Natural killer cell treated with Interleukin-12 subunit alpha and Interleukin-12 subunit beta and Interleukin-15 and Interleukin-18, amount 100 ng/mL, for 72 hours (primary cell): Measurements from ENCODE around the gene NOX4. TPM values are rescaled to one million over a fixed set of nuclear protein-coding genes. Genes with fewer than 3 reads are reported as not detected.
"Not testable (repeated sequence)": the region's sequence is repeated elsewhere in the genome, so short reads cannot be mapped to it uniquely, and the experiment has no call there.

Experiments
- ATAC-seq, 2 donors: fragments of 150-1000 bp; cut with Tn5 transposase in 1 of 2; sonication (Bioruptor Pico), chemical (Tn5 transposase) in 1 of 2; 2 replicates each; pipeline ENCODE4 v1.10.0; 2021
- DNase-seq: peaks from one replicate; pipeline ENCODE4 v3.0.0; 2022; ENCODE audit warnings: low spot score
- H3K27ac Mint-ChIP-seq, 2 donors: 1 replicate in 1 of 2; 2 replicates in 1 of 2; pipeline ENCODE4 v1.8.0; 2022; ENCODE audit warnings: mixed read lengths in 2 of 2, mild to moderate bottlenecking in 1 of 2, moderate library complexity in 1 of 2
- H3K27me3 Mint-ChIP-seq, 2 donors: 1 replicate in 1 of 2; 2 replicates in 1 of 2; pipeline ENCODE4 v1.8.0; 2022; ENCODE audit warnings: mixed read lengths in 2 of 2
- H3K36me3 Mint-ChIP-seq: one replicate; pipeline ENCODE4 v1.8.0; 2022; ENCODE audit warnings: mixed read lengths
- H3K4me1 Mint-ChIP-seq, 2 donors: 1 replicate in 1 of 2; 2 replicates in 1 of 2; pipeline ENCODE4 v1.8.0; 2022; ENCODE audit warnings: low read depth in 2 of 2, mixed read lengths in 2 of 2, mild to moderate bottlenecking in 1 of 2
- H3K4me3 Mint-ChIP-seq: one replicate; pipeline ENCODE4 v1.8.0; 2022; ENCODE audit warnings: mixed read lengths
- H3K9me3 Mint-ChIP-seq: 2 replicates; pipeline ENCODE4 v1.8.0; 2022; ENCODE audit warnings: mixed read lengths
- total RNA-seq, 2 donors: library from RNA; stranded (reverse); gene quantifications; one replicate each; pipeline ENCODE4 v1.2.3, GENCODE V29; 2022

Gene NOX4
- total RNA-seq, 2 donors from 2014 or later: not detected

DNA sequence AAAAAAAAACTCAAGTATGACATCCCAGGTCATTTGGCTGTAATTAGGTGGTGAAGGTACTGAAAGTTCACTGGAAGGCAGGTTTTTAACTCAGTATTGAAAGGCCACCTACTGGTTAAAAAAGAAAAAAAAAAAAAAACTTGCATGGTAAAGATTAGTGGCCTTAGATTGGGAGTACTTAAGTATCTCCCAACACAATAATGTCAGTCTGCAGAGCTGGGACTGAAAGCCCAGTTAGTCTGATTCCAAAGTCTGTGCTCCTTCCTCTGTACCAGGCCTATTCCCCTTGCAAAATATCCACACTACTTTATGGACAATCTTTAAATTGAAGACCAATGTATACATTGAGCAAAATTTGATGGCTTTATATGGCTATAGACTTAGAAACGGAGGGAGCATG lies 85.5 kb downstream of the NOX4 start:
- no peak for ATAC-seq
- H3K36me3 Mint-ChIP-seq: no peaks in the 10 kb centered on the region

DNA sequence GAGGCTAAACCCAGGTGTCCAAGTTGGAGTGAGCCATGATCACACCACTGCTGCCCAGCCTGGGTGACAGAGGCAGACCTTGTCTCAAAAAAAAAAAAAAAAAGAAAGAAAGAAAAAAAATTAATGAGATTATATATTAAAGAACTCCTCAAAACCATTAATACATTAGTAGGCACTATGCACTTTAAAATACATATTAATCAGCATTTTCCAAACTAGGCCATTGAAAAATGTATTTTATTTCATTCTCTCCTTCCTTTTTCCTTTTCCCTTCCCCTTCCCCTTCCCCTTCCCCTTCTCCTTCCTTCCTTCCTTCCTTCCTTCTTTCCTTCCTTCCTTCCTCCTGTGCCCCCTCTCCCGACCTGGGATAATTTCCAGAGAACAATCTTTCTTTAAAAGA lies 99.5 kb downstream of the NOX4 start:
- H3K4me3 Mint-ChIP-seq, H3K4me1 Mint-ChIP-seq, H3K27me3 Mint-ChIP-seq, H3K36me3 Mint-ChIP-seq, ATAC-seq, DNase-seq, H3K27ac Mint-ChIP-seq: not testable (repeated sequence)
- H3K9me3 Mint-ChIP-seq: peaks cover 11% of the 10 kb centered on the region

More for the DNA sequence above, 85.5 kb downstream of the NOX4 start:
- no peaks in the 10 kb centered on the region for H3K9me3 Mint-ChIP-seq
- H3K27me3 Mint-ChIP-seq: no peaks in the 10 kb centered on the region
- no peak overlapping the region for H3K27ac Mint-ChIP-seq
- H3K4me3 Mint-ChIP-seq: no peak overlapping the region
- no peak for DNase-seq
- no peaks in the 10 kb centered on the region for H3K4me1 Mint-ChIP-seq

DNA sequence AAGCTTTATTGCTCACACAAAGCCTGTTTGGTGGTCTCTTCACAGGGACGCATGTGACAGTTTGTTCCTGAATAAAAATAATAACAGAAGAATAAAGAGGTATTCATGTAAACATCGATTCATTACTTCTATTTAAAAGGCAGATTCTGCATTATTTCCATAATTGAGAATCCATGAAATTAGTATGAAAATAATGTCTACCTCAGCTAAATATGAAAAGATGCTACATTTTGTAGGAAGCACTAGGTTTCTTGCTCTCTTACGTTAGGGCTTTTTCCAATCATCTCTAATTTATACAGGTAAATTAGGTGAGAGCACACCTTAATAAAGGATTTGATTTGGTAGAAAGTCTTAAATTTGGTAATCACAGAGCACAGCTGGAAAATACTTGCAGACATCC lies 103.7 kb downstream of the NOX4 start:
- H3K36me3 Mint-ChIP-seq, H3K4me3 Mint-ChIP-seq, ATAC-seq, H3K27me3 Mint-ChIP-seq, H3K9me3 Mint-ChIP-seq, H3K27ac Mint-ChIP-seq, DNase-seq, H3K4me1 Mint-ChIP-seq: not testable (repeated sequence)

DNA sequence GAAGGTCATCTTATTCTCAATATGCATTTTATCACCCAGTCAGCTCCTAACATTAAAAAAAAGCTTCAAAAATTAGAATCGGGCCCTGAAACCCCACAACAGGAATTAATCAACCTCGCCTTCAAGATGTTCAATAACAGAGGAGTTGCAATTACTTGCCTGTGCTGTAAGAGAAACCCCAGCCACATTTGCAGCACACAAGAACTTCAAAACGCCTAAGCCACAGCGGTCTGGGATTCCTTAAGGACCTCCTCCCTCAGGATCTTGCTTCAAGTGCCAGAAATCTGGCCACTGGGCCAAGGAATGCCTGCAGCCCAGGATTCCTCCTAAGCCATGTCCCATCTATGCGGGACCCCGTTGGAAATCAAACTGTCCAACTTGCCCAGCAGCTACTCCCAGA lies 108.2 kb downstream of the NOX4 start:
- not testable (repeated sequence) for H3K36me3 Mint-ChIP-seq, H3K4me1 Mint-ChIP-seq, ATAC-seq, DNase-seq, H3K27me3 Mint-ChIP-seq, H3K4me3 Mint-ChIP-seq, H3K27ac Mint-ChIP-seq
- peaks cover 19% of the 10 kb centered on the region for H3K9me3 Mint-ChIP-seq

DNA sequence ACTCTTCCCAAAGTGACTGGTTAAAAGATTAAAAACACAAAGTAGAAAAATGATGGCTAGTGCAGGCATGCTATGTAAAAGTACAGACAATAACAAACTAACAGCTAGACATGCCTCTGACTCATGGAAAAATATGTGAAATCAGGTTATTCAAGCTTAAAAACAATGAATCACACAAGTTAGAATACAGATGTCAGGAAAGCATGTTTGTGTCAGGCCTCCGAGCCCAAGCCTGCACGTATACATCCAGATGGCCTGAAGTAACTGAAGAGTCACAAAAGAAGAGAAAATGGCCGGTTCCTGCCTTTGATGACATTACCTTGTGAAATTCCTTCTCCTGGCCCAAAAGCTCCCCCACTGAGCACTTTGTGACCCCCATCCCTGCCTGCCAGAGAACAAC lies 110.1 kb downstream of the NOX4 start:
- H3K27ac Mint-ChIP-seq: no peak overlapping the region
- no peak for ATAC-seq
- no peaks in the 10 kb centered on the region for H3K27me3 Mint-ChIP-seq
- DNase-seq: no peak
- H3K4me1 Mint-ChIP-seq: no peaks in the 10 kb centered on the region
- peaks cover 7% of the 10 kb centered on the region for H3K36me3 Mint-ChIP-seq
- peaks cover 19% of the 10 kb centered on the region for H3K9me3 Mint-ChIP-seq
- no peak overlapping the region for H3K4me3 Mint-ChIP-seq

DNA sequence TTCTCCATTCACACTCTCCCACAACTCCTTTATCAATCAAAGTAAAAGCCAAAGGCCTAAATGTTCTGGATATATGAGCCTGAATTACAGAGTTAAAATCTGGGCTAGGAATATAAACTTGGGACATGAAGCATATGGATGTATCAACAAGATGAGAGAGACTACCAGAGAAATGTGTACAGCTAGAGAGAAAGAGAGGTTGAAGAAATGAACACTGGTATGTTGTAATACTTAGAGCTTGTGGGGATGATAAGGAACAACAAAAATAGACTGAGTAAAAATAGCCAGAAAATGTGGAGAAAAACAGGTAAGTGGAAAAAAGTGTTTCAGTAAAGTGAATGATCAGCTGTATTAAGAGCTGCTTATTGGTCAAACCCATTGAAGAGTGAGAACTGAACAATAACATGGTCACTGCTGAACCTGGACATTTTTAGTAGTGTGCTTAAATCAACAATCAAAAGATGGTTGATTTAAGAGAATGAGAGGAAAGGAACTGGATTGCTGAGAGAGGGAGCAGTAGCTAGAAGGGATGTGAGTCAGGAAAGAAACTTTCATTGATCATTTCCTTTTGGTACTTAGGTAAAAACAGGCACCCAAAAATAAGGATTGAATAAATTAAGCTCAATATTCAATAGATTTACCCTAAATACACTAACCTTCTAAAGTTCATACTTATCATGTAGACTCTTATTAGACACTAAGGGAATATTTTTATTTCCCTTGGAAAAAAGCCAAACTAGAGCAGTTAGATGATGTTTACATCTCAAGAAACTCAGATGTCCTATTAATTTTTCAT lies 111.0 kb downstream of the NOX4 start:
- H3K27me3 Mint-ChIP-seq, H3K36me3 Mint-ChIP-seq: not testable (repeated sequence)

DNA sequence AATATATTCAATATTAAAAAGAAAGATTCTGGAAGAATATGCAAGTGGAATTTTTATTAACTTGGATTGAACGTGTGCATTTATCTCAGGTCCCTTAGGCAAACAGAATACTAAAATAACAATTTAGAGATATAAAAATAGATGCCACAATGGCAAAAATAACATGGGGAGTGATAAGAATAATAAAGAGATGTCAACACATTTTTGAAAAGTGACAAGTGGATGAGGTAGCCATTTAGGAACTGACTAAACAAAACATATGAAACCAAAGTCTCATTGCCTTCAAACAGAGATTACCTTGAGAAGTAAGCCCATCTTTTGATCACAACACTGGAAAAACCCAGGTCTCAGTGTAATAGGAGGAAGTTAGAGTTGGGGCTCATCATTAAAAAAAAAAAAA lies 112.2 kb downstream of the NOX4 start:
- not testable (repeated sequence) for H3K27me3 Mint-ChIP-seq, ATAC-seq, H3K4me3 Mint-ChIP-seq, H3K4me1 Mint-ChIP-seq, DNase-seq, H3K27ac Mint-ChIP-seq, H3K36me3 Mint-ChIP-seq
- peaks cover 19% of the 10 kb centered on the region for H3K9me3 Mint-ChIP-seq

More for the DNA sequence above, 111.0 kb downstream of the NOX4 start:
- H3K9me3 Mint-ChIP-seq: peaks cover 19% of the 10 kb centered on the region
- not testable (repeated sequence) for DNase-seq, H3K27ac Mint-ChIP-seq, H3K4me1 Mint-ChIP-seq, H3K4me3 Mint-ChIP-seq, ATAC-seq

DNA sequence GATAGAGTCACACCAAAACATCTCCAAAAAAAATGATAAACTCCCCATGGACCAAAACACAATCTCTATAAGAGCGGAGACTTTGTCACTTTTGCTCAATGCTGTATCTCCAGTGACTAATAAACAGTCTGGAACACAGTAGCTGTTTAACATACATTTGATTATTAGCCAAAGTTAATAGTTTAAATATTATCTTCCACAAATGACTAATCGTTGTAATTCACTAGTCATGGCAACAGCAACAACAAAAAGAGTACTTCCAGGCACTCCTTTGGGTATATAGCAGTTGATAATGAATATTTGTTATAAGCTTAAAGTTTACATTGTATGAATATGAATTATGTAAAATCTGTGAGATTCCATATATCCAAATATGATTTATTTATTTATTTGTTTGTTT lies 121.8 kb downstream of the NOX4 start:
- H3K27me3 Mint-ChIP-seq, H3K4me1 Mint-ChIP-seq, DNase-seq, H3K27ac Mint-ChIP-seq, ATAC-seq, H3K4me3 Mint-ChIP-seq, H3K36me3 Mint-ChIP-seq: not testable (repeated sequence)
- H3K9me3 Mint-ChIP-seq: peaks cover 10% of the 10 kb centered on the region

DNA sequence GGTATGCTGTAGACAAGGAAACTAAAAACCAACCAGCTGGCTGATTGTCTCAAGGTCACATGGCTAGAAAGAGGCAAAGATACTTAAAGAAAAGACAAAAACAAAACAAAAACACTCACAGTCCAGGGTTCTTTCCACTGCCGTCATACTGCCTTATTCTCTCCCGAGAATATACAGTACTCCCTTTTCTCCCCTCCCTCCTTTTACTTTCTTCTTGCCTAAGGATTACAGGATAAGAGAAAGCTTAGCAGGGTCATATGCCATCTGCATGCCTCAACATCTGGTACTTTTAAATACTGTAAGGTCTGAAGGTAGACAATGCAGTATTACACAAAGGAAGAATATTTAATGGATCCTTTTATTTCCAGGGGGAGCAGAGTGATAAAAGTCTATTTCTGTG lies 126.3 kb downstream of the NOX4 start:
- H3K27ac Mint-ChIP-seq, H3K9me3 Mint-ChIP-seq, DNase-seq, H3K4me1 Mint-ChIP-seq, H3K4me3 Mint-ChIP-seq, ATAC-seq, H3K36me3 Mint-ChIP-seq, H3K27me3 Mint-ChIP-seq: not testable (repeated sequence)

DNA sequence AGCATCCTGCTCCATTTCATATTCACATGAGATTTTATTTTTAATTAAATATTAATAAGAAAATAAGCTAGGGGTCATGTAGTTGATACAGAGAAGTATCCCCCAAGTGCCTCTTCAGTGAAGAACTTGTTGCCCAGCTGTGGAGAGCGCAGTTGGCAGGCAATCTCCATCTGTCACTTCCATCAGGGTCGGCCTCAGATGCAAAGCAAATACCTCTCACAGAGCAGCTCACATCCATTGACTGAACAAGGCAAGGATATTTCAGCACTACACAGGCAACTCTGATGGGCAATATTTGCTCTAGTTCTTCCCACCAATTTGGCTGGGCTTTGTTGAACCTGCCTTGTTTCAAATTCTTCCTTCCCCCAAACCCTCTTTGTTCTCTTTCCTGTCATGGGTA lies 129.4 kb downstream of the NOX4 start:
- no peaks in the 10 kb centered on the region for H3K4me1 Mint-ChIP-seq
- ATAC-seq (no peak), DNase-seq (no peak)
- H3K27ac Mint-ChIP-seq: no peak overlapping the region
- peaks cover 6% of the 10 kb centered on the region for H3K9me3 Mint-ChIP-seq
- H3K36me3 Mint-ChIP-seq: no peaks in the 10 kb centered on the region
- H3K27me3 Mint-ChIP-seq: no peaks in the 10 kb centered on the region
- no peak overlapping the region for H3K4me3 Mint-ChIP-seq

DNA sequence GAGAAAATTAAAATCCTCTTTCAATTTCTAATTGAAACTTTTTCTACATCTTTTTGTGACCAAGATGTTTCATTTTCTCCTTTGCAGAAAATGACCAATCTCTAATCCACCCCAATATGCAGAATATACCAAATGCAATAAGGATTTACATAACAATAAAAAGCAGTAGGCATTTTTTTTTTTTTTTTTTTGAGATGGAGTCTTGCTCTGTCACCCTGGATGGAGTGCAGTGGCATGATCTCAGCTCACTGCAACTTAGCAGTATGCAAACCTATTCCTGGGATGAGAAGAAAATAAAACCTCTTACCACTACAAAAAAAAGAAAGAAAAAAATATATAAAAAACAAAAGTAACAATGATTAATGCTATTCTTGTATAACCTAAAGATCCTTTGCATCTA lies 132.0 kb downstream of the NOX4 start:
- H3K4me3 Mint-ChIP-seq, H3K36me3 Mint-ChIP-seq, H3K27me3 Mint-ChIP-seq, H3K4me1 Mint-ChIP-seq, H3K9me3 Mint-ChIP-seq, DNase-seq, H3K27ac Mint-ChIP-seq, ATAC-seq: not testable (repeated sequence)

DNA sequence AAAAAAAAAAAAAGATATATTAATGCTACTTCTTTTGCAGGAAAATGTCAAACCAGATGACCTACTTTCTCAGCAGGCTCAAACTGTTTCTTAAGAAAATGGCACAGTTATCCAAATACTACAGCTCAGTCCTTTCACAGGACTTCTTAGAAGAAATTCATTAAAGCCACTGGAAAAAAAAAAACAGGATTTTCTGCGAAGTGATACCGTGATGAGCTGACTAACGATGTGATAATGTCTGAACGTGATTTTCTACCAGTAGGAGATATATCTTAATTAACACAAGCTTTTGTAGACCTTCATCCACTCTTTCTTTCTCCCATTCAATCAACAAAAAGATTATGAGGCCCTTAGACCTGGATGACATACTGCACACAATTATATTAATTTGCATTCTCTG lies 132.4 kb downstream of the NOX4 start:
- DNase-seq: no peak
- Mint-ChIP-seq H3K9me3 (peaks cover 6% of the 10 kb centered on the region), H3K27me3 (no peaks in the 10 kb centered on the region), H3K36me3 (no peaks in the 10 kb centered on the region), H3K4me3 (no peak overlapping the region), H3K4me1 (no peaks in the 10 kb centered on the region), H3K27ac (no peak overlapping the region)
- ATAC-seq: no peak

DNA sequence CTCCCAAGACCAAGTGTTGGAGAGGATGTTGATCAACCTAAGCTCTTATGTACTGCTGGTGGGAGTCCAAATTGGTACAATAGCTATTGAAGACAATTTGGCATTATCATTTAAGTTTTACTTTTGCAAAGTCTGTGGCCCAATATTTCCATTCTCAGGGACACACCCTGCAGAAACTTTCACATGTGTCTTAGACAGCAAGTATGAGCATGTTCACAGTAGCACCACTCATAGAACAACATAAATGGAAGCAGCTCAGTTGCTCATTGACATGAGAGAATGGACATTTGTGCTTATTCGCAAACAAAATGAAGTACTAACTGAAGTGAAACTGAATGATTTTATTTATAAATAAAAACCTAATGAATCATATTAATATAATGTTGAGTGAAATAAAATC lies 135.5 kb downstream of the NOX4 start:
- ATAC-seq (no peak), DNase-seq (no peak)
- no peaks in the 10 kb centered on the region for H3K36me3 Mint-ChIP-seq
- peaks cover 8% of the 10 kb centered on the region for H3K9me3 Mint-ChIP-seq
- H3K4me1 Mint-ChIP-seq: no peaks in the 10 kb centered on the region
- no peak overlapping the region for H3K4me3 Mint-ChIP-seq
- H3K27me3 Mint-ChIP-seq: no peaks in the 10 kb centered on the region
- H3K27ac Mint-ChIP-seq: no peak overlapping the region

DNA sequence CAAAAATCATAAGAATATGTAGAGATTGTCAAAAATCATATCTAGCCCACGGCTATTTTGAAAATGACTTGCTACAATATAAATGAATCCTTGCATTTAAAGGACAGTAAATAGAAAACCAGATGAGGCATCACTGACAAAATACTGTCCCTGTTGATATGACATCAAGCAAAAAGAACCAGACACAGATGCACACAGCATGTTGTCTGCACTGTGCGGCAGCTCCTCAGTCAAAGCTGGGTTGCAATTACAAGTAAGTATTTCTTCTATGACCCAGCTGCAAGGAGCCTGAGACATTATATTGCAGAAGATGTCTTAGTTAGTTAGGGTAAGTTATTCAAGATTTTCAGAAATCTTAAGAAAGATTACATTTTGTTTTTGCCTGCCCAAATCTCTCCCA lies 136.7 kb downstream of the NOX4 start:
- DNase-seq, H3K27ac Mint-ChIP-seq, H3K36me3 Mint-ChIP-seq, ATAC-seq, H3K4me3 Mint-ChIP-seq, H3K4me1 Mint-ChIP-seq, H3K27me3 Mint-ChIP-seq: not testable (repeated sequence)
- H3K9me3 Mint-ChIP-seq: peaks cover 11% of the 10 kb centered on the region

DNA sequence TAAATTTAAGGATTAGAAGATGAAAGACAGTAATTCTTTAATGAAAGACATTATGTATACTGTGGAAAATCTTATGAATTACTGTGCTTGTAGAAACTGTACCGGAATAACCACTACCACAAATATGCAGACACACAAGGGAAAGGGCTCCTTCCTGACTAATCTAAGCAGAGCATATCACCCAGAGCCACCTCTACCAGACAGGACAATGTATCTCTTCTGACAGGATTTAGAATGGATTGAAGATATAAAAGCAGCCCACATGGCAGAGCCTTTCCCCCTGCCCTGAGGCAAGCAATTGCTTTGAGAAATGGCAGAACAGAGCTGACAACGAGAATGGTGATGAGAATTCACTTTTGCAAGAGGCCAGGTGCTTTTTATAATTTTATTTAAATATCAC lies 144.1 kb downstream of the NOX4 start:
- peaks cover 7% of the 10 kb centered on the region for H3K9me3 Mint-ChIP-seq
- H3K4me1 Mint-ChIP-seq: no peaks in the 10 kb centered on the region

More for the DNA sequence above, 144.1 kb downstream of the NOX4 start:
- Mint-ChIP-seq H3K4me3 (no peak overlapping the region), H3K36me3 (no peaks in the 10 kb centered on the region), H3K27me3 (no peaks in the 10 kb centered on the region), H3K27ac (no peak overlapping the region)
- no peak for ATAC-seq
- no peak for DNase-seq
